Measurements from ENCODE around the gene CXCL9.

CXCL9 gene

GRCh38 chr4:76035141-76035540 lies 27.8 kb upstream of the CXCL9 start:
- Histone ChIP-seq H3K36me3 (ENCODE audit: insufficient read depth, low read length) (no peaks in the 10 kb centered on the region), H3K4me3 (ENCODE audit: low read length) (no peak overlapping the region), H3K4me1 (ENCODE audit: insufficient read depth, low read length) (no peaks in the 10 kb centered on the region), H3K27me3 (ENCODE audit: insufficient read depth, low read length) (no peaks in the 10 kb centered on the region), H3K9ac (ENCODE audit: low read depth, low read length) (no peak overlapping the region), H3K9me3 (ENCODE audit: insufficient read depth, low read depth, low read length) (no peaks in the 10 kb centered on the region), H3K27ac (ENCODE audit: low read depth, low read length) (no peak overlapping the region)
- 85% methylated on average over 3 of the region's 3 CpGs for WGBS

GRCh38 chr4:76029300-76029699 lies 22.0 kb upstream of the CXCL9 start:
- Histone ChIP-seq H3K9ac (ENCODE audit: low read depth, low read length) (no peak overlapping the region), H3K9me3 (ENCODE audit: insufficient read depth, low read depth, low read length) (no peaks in the 10 kb centered on the region), H3K4me3 (ENCODE audit: low read length) (no peak overlapping the region), H3K27me3 (ENCODE audit: insufficient read depth, low read length) (no peaks in the 10 kb centered on the region), H3K36me3 (ENCODE audit: insufficient read depth, low read length) (no peaks in the 10 kb centered on the region), H3K27ac (ENCODE audit: low read depth, low read length) (no peak overlapping the region), H3K4me1 (ENCODE audit: insufficient read depth, low read length) (no peaks in the 10 kb centered on the region)
- WGBS = 86% methylated on average over 2 of the region's 2 CpGs

- Histone ChIP-seq H3K36me3 (ENCODE audit: insufficient read depth, low read length) (no peaks in the 10 kb centered on the region), H3K27ac (ENCODE audit: low read depth, low read length) (no peak overlapping the region)
Observed at GRCh38 chr4:76028350-76028765, 21.0 kb upstream of the CXCL9 start.

GRCh38 chr4:76024065-76024464 lies 16.8 kb upstream of the CXCL9 start:
- H3K27me3 ChIP-seq (ENCODE audit: insufficient read depth, low read length) = no peaks in the 10 kb centered on the region
- H3K9me3 ChIP-seq (ENCODE audit: insufficient read depth, low read depth, low read length) = no peaks in the 10 kb centered on the region
- 93% methylated on average over 4 of the region's 4 CpGs for WGBS
- no peak overlapping the region for H3K27ac ChIP-seq (ENCODE audit: low read depth, low read length)
- H3K9ac ChIP-seq (ENCODE audit: low read depth, low read length) = no peak overlapping the region
- H3K36me3 ChIP-seq (ENCODE audit: insufficient read depth, low read length) = no peaks in the 10 kb centered on the region
- H3K4me3 ChIP-seq (ENCODE audit: low read length) = no peak overlapping the region
- H3K4me1 ChIP-seq (ENCODE audit: insufficient read depth, low read length) = no peaks in the 10 kb centered on the region

More at GRCh38 chr4:76028350-76028765, 21.0 kb upstream of the CXCL9 start:
- Histone ChIP-seq H3K9me3 (ENCODE audit: insufficient read depth, low read depth, low read length) (no peaks in the 10 kb centered on the region), H3K4me3 (ENCODE audit: low read length) (no peak overlapping the region), H3K9ac (ENCODE audit: low read depth, low read length) (no peak overlapping the region), H3K4me1 (ENCODE audit: insufficient read depth, low read length) (no peaks in the 10 kb centered on the region), H3K27me3 (ENCODE audit: insufficient read depth, low read length) (no peaks in the 10 kb centered on the region)
- 89% methylated on average over 6 of the region's 6 CpGs for WGBS

- Histone ChIP-seq H3K27me3 (ENCODE audit: insufficient read depth, low read length) (no peaks in the 10 kb centered on the region), H3K27ac (ENCODE audit: low read depth, low read length) (no peak within 1 kb of the TSS), H3K36me3 (ENCODE audit: insufficient read depth, low read length) (no peaks in the 10 kb centered on the region), H3K9ac (ENCODE audit: low read depth, low read length) (no peak within 1 kb of the TSS), H3K9me3 (ENCODE audit: insufficient read depth, low read depth, low read length) (no peaks in the 10 kb centered on the region), H3K4me3 (ENCODE audit: low read length) (no peak within 1 kb of the TSS), H3K4me1 (ENCODE audit: insufficient read depth, low read length) (no peaks in the 10 kb centered on the region)
- 51% methylated on average over 2 of the region's 3 CpGs for WGBS
Observed at GRCh38 chr4:76023389-76023788, 16.1 kb upstream of the CXCL9 start, which contains the start of gene CXCL10. TSS of gene CXCL10 (minus strand) at chr4:76023497. CDS start at chr4:76023431, 66 bp downstream.

GRCh38 chr4:76022677-76023076 lies 15.4 kb upstream of the CXCL9 start:
- no peaks in the 10 kb centered on the region for H3K4me1 ChIP-seq (ENCODE audit: insufficient read depth, low read length)
- H3K4me3 ChIP-seq (ENCODE audit: low read length) = no peak overlapping the region
- no peak overlapping the region for H3K27ac ChIP-seq (ENCODE audit: low read depth, low read length)
- H3K36me3 ChIP-seq (ENCODE audit: insufficient read depth, low read length) = no peaks in the 10 kb centered on the region
- WGBS = 90% methylated on average over 2 of the region's 2 CpGs
- H3K9ac ChIP-seq (ENCODE audit: low read depth, low read length) = no peak overlapping the region
- H3K9me3 ChIP-seq (ENCODE audit: insufficient read depth, low read depth, low read length) = no peaks in the 10 kb centered on the region
- no peaks in the 10 kb centered on the region for H3K27me3 ChIP-seq (ENCODE audit: insufficient read depth, low read length)

- H3K4me3 ChIP-seq (ENCODE audit: low read length) = no peak overlapping the region
- no peak overlapping the region for H3K27ac ChIP-seq (ENCODE audit: low read depth, low read length)
- WGBS = 92% methylated on average over 3 of the region's 4 CpGs
- H3K27me3 ChIP-seq (ENCODE audit: insufficient read depth, low read length) = no peaks in the 10 kb centered on the region
- no peaks in the 10 kb centered on the region for H3K4me1 ChIP-seq (ENCODE audit: insufficient read depth, low read length)
- H3K9me3 ChIP-seq (ENCODE audit: insufficient read depth, low read depth, low read length) = no peaks in the 10 kb centered on the region
- no peaks in the 10 kb centered on the region for H3K36me3 ChIP-seq (ENCODE audit: insufficient read depth, low read length)
- no peak overlapping the region for H3K9ac ChIP-seq (ENCODE audit: low read depth, low read length)
Observed at GRCh38 chr4:76022031-76022430, 14.7 kb upstream of the CXCL9 start.

GRCh38 chr4:76017056-76017686 lies 9.9 kb upstream of the CXCL9 start:
- Histone ChIP-seq H3K27me3 (ENCODE audit: insufficient read depth, low read length) (no peaks in the 10 kb centered on the region), H3K36me3 (ENCODE audit: insufficient read depth, low read length) (no peaks in the 10 kb centered on the region), H3K9ac (ENCODE audit: low read depth, low read length) (no peak overlapping the region), H3K27ac (ENCODE audit: low read depth, low read length) (no peak overlapping the region), H3K9me3 (ENCODE audit: insufficient read depth, low read depth, low read length) (no peaks in the 10 kb centered on the region), H3K4me3 (ENCODE audit: low read length) (no peak overlapping the region), H3K4me1 (ENCODE audit: insufficient read depth, low read length) (peaks cover 7% of the 10 kb centered on the region)
- 94% methylated on average over 3 of the region's 3 CpGs for WGBS

GRCh38 chr4:76016393-76016792 lies 9.1 kb upstream of the CXCL9 start:
- no peaks in the 10 kb centered on the region; the same call in 1 of the 2 replicates for H3K27me3 ChIP-seq (ENCODE audit: insufficient read depth, low read length)
- H3K4me3 ChIP-seq (ENCODE audit: low read length) = no peak overlapping the region
- H3K4me1 ChIP-seq (ENCODE audit: insufficient read depth, low read length) = peaks cover 13% of the 10 kb centered on the region
- no peaks in the 10 kb centered on the region for H3K9me3 ChIP-seq (ENCODE audit: insufficient read depth, low read depth, low read length)
- H3K36me3 ChIP-seq (ENCODE audit: insufficient read depth, low read length) = no peaks in the 10 kb centered on the region
- whole genome bisulfite sequencing = 82% methylated on average over 2 of the region's 2 CpGs
- no peak overlapping the region for H3K9ac ChIP-seq (ENCODE audit: low read depth, low read length)
- H3K27ac ChIP-seq (ENCODE audit: low read depth, low read length) = no peak overlapping the region

- H3K27ac ChIP-seq (ENCODE audit: low read depth, low read length) = no peak overlapping the region
- 78% methylated on average over 1 of the region's 1 CpG for WGBS
- H3K4me1 ChIP-seq (ENCODE audit: insufficient read depth, low read length) = peaks cover 13% of the 10 kb centered on the region
- H3K4me3 ChIP-seq (ENCODE audit: low read length) = no peak overlapping the region
- H3K36me3 ChIP-seq (ENCODE audit: insufficient read depth, low read length) = no peaks in the 10 kb centered on the region
- H3K9ac ChIP-seq (ENCODE audit: low read depth, low read length) = no peak overlapping the region
- H3K27me3 ChIP-seq (ENCODE audit: insufficient read depth, low read length) = no peaks in the 10 kb centered on the region; the same call in 1 of the 2 replicates
- H3K9me3 ChIP-seq (ENCODE audit: insufficient read depth, low read depth, low read length) = no peaks in the 10 kb centered on the region
Observed at GRCh38 chr4:76013540-76013939, 6.2 kb upstream of the CXCL9 start.

- Histone ChIP-seq H3K9me3 (ENCODE audit: insufficient read depth, low read depth, low read length) (no peaks in the 10 kb centered on the region), H3K27ac (ENCODE audit: low read depth, low read length) (0 out of 2 replicates have a peak overlapping the region, but pooled peaks have one; percentile 5), H3K4me1 (ENCODE audit: insufficient read depth, low read length) (peaks cover 13% of the 10 kb centered on the region), H3K9ac (ENCODE audit: low read depth, low read length) (no peak overlapping the region; the same call in 1 of the 2 replicates), H3K4me3 (ENCODE audit: low read length) (no peak overlapping the region), H3K27me3 (ENCODE audit: insufficient read depth, low read length) (no peaks in the 10 kb centered on the region; the same call in 1 of the 2 replicates), H3K36me3 (ENCODE audit: insufficient read depth, low read length) (no peaks in the 10 kb centered on the region)
- 60% methylated on average over 1 of the region's 1 CpG for WGBS
Observed at GRCh38 chr4:76012388-76012801, 5.1 kb upstream of the CXCL9 start.

Measured in HUES64 (cell line).